HepG2 (cell line): ENCODE results near the gene SLC36A2.

Experiments
- CHD2 ChIP-seq: IDR thresholded peaks from 2 replicates; pipeline ENCODE4 v1.6.1; 2011; ENCODE audit warnings: low read depth, low read length, improper control_type of control experiment
- EZH2 ChIP-seq: conservative IDR thresholded peaks from 2 replicates; pipeline ENCODE4 v1.6.1; 2012; ENCODE audit warnings: mild to moderate bottlenecking, low read depth, low read length, moderate library complexity
- HOXA7 ChIP-seq: sonication (generic); formaldehyde crosslinking; IDR thresholded peaks from 2 replicates; pipeline ENCODE4 v1.8.1; 2022; ENCODE audit warnings: mild to moderate bottlenecking, missing genetic modification reagents, moderate library complexity
- PTBP1 ChIP-seq: fragments of 200-400 bp; formaldehyde crosslinking; IDR thresholded peaks from 2 replicates; pipeline ENCODE4 v1.6.1; 2018; ENCODE audit warnings: low read length, low read depth; ENCODE audit not compliant: poor library complexity, severe bottlenecking
- RBAK ChIP-seq: sonication (generic); formaldehyde crosslinking; IDR thresholded peaks from 2 replicates; pipeline ENCODE4 v1.5.1; 2020; ENCODE audit warnings: mild to moderate bottlenecking, missing genetic modification reagents
- U2AF2 ChIP-seq: fragments of 200-400 bp; formaldehyde crosslinking; IDR thresholded peaks from 2 replicates; pipeline ENCODE4 v1.6.1; 2017; ENCODE audit warnings: low read depth, mild to moderate bottlenecking, low read length
- ZFP36 ChIP-seq: fragments of 150-350 bp; IDR thresholded peaks from 2 replicates; pipeline ENCODE4 v1.6.1; 2018; ENCODE audit warnings: borderline replicate concordance, low read length, low read depth; ENCODE audit not compliant: partially characterized antibody
- ZNF207 ChIP-seq: fragments of 450-650 bp; IDR thresholded peaks from 2 replicates; pipeline ENCODE4 v1.6.1; 2016; ENCODE audit warnings: antibody characterized with exemption, borderline replicate concordance
- ZNF33B ChIP-seq: sonication (generic); formaldehyde crosslinking; IDR thresholded peaks from 2 replicates; pipeline ENCODE4 v1.5.1; 2020; ENCODE audit warnings: mild to moderate bottlenecking, missing genetic modification reagents
- ZNF772 ChIP-seq: sonication (generic); formaldehyde crosslinking; IDR thresholded peaks from 2 replicates; pipeline ENCODE4 v1.5.0; 2020; ENCODE audit warnings: mild to moderate bottlenecking, missing genetic modification reagents
- TF ChIP-seq, protein P1 (sequence below): sonication (generic); formaldehyde crosslinking; IDR thresholded peaks from 2 replicates; pipeline ENCODE4 v1.5.0; 2020; ENCODE audit warnings: mild to moderate bottlenecking, missing genetic modification reagents, moderate library complexity
- TF ChIP-seq, protein P2 (sequence below): sonication (generic); formaldehyde crosslinking; IDR thresholded peaks from 2 replicates; pipeline ENCODE4 v1.4.0; 2020; ENCODE audit warnings: mild to moderate bottlenecking, missing genetic modification reagents, borderline replicate concordance
- TF ChIP-seq, protein P3 (sequence below): sonication (generic); formaldehyde crosslinking; IDR thresholded peaks from 2 replicates; pipeline ENCODE4 v1.4.0; 2020; ENCODE audit warnings: missing genetic modification reagents

DNA sequence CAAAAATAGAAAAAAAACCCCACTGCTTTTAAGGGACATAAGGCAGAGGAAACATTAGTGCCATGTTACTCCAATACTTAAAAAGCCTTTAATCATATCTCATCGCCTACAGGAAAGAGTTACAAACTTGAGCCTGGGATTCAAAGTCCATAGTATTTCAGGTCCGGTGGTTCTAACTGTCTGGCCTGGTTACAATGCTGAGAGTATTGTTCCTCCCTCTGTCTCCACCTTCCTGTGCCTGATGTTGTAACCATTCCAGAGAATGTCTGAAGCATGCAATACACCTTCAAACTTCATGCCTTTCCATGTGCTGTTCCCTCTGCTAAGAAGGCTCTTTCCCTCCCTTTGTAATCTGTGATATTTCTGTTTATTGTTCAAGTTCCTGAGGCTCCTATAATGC, 41.6 kb upstream of the SLC36A2 start:
- no peak for TF ChIP-seq ZNF33B
- no peak for TF ChIP-seq EZH2
- no peak for TF ChIP-seq ZNF207
- no peak for TF ChIP-seq HOXA7 (CRISPR knock-in tag)
- TF ChIP-seq, protein P1, sequence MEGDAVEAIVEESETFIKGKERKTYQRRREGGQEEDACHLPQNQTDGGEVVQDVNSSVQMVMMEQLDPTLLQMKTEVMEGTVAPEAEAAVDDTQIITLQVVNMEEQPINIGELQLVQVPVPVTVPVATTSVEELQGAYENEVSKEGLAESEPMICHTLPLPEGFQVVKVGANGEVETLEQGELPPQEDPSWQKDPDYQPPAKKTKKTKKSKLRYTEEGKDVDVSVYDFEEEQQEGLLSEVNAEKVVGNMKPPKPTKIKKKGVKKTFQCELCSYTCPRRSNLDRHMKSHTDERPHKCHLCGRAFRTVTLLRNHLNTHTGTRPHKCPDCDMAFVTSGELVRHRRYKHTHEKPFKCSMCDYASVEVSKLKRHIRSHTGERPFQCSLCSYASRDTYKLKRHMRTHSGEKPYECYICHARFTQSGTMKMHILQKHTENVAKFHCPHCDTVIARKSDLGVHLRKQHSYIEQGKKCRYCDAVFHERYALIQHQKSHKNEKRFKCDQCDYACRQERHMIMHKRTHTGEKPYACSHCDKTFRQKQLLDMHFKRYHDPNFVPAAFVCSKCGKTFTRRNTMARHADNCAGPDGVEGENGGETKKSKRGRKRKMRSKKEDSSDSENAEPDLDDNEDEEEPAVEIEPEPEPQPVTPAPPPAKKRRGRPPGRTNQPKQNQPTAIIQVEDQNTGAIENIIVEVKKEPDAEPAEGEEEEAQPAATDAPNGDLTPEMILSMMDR (CRISPR knock-in tag), result no peak
- TF ChIP-seq, protein P2, sequence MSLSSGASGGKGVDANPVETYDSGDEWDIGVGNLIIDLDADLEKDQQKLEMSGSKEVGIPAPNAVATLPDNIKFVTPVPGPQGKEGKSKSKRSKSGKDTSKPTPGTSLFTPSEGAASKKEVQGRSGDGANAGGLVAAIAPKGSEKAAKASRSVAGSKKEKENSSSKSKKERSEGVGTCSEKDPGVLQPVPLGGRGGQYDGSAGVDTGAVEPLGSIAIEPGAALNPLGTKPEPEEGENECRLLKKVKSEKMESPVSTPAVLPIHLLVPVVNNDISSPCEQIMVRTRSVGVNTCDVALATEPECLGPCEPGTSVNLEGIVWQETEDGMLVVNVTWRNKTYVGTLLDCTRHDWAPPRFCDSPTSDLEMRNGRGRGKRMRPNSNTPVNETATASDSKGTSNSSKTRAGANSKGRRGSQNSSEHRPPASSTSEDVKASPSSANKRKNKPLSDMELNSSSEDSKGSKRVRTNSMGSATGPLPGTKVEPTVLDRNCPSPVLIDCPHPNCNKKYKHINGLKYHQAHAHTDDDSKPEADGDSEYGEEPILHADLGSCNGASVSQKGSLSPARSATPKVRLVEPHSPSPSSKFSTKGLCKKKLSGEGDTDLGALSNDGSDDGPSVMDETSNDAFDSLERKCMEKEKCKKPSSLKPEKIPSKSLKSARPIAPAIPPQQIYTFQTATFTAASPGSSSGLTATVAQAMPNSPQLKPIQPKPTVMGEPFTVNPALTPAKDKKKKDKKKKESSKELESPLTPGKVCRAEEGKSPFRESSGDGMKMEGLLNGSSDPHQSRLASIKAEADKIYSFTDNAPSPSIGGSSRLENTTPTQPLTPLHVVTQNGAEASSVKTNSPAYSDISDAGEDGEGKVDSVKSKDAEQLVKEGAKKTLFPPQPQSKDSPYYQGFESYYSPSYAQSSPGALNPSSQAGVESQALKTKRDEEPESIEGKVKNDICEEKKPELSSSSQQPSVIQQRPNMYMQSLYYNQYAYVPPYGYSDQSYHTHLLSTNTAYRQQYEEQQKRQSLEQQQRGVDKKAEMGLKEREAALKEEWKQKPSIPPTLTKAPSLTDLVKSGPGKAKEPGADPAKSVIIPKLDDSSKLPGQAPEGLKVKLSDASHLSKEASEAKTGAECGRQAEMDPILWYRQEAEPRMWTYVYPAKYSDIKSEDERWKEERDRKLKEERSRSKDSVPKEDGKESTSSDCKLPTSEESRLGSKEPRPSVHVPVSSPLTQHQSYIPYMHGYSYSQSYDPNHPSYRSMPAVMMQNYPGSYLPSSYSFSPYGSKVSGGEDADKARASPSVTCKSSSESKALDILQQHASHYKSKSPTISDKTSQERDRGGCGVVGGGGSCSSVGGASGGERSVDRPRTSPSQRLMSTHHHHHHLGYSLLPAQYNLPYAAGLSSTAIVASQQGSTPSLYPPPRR (CRISPR knock-in tag), result no peak
- no peak for TF ChIP-seq RBAK
- TF ChIP-seq U2AF2, result no peak
- no peak for TF ChIP-seq ZNF772 (CRISPR knock-in tag)
- TF ChIP-seq CHD2, result no peak
- TF ChIP-seq, protein P3, sequence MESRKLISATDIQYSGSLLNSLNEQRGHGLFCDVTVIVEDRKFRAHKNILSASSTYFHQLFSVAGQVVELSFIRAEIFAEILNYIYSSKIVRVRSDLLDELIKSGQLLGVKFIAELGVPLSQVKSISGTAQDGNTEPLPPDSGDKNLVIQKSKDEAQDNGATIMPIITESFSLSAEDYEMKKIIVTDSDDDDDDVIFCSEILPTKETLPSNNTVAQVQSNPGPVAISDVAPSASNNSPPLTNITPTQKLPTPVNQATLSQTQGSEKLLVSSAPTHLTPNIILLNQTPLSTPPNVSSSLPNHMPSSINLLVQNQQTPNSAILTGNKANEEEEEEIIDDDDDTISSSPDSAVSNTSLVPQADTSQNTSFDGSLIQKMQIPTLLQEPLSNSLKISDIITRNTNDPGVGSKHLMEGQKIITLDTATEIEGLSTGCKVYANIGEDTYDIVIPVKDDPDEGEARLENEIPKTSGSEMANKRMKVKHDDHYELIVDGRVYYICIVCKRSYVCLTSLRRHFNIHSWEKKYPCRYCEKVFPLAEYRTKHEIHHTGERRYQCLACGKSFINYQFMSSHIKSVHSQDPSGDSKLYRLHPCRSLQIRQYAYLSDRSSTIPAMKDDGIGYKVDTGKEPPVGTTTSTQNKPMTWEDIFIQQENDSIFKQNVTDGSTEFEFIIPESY (CRISPR knock-in tag), result no peak
- TF ChIP-seq ZFP36, result no peak
- TF ChIP-seq PTBP1, result no peak
